NCI-H345 (cell line): ENCODE data around the gene PRRC2A.
"Not testable (repeated sequence)": the region's sequence is repeated elsewhere in the genome, so short reads cannot be mapped to it uniquely, and the experiment has no call there.

ENCODE experiments used
- DNase-seq: peaks from one replicate; lab custom pipeline; 2025; lab: John Stamatoyannopoulos, UW

The PRRC2A gene

GRCh38 chr6:31586008-31586407 lies 34.5 kb upstream of the PRRC2A start, which contains the start of gene LST1:
Gene LST1, plus strand, starts transcription at chr6:31586277. Its CDS starts 1,023 bp downstream, at chr6:31587300.
- no peak for DNase-seq

- DNase-seq: no peak
Measured at GRCh38 chr6:31586599-31587281, 33.8 kb upstream of the PRRC2A start.

DNA sequence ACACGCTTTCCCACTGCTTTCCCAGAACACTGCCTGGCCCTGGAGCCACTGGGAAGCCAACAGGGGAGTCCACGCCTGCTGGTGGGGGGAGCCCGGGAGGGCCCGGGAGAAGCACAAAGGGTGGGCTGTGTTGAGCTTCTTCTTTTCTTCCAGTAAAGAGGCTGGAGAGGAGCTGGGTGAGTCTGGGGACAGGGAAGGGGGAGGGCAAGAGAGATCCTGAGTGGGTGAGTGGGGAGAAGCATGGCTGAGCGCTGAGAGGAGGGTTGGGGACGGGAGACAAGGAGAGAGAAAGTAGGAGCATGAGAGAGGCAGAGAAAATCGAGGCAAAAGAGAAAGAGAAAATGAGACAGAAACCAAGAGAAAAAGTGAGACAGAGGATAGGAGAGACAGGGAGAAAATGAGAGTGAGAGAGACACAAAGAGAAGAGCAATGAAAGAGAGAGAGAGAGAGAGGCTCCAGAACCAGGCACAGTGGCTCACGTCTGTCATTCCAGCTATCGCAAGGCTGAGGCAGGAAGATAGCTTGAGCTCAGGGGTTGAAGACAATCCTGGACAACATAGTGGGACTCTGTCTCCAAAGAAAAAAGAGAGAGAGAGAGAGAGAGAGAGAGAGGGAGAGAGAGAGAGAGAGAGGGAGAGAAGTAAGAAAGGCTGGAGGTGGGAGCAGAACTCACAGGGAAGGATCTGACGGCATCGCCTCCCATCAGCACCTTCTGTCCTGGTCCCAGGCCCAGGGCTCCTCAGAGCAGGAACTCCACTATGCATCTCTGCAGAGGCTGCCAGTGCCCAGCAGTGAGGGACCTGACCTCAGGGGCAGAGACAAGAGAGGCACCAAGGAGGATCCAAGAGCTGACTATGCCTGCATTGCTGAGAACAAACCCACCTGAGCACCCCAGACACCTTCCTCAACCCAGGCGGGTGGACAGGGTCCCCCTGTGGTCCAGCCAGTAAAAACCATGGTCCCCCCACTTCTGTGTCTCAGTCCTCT lies 32.4 kb upstream of the PRRC2A start:
- no peak for DNase-seq

DNA sequence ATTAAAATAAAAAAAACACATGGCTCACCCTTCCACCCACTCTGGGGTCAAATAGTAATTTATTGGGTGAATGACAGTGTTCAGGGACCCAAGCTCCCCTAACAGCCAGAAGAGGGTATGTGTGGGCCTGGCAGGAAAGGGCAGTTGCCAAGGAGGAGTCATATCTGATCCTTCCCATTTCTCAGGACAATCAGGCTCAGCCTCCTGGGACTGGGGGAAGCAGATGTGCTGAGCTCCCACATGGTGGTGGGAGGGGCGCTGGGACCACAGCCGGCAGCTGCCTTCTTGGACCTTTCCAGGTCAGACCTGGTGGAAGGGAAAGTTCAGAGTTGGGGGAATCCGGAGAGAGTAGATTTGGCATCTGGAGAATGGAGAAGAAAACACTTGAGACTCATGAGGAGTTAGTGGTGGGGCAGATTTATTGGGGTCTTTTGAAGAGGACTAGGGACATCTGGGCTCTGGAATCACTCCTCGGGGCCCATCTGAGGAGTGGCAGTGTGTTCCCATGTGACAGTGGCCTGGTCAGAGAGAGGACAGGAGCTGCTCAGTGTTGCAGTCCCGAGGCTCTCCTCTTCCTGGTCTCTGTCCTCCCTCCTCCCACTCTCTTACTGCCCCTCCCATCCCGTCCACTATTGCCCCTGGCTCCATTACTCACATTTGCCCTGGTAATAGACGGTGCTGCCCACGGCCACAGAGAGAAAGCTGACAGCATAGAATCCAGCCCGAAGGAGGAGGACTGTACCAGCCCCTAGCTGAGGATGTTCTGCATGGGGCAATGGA lies 31.5 kb upstream of the PRRC2A start:
- no peak for DNase-seq

DNA sequence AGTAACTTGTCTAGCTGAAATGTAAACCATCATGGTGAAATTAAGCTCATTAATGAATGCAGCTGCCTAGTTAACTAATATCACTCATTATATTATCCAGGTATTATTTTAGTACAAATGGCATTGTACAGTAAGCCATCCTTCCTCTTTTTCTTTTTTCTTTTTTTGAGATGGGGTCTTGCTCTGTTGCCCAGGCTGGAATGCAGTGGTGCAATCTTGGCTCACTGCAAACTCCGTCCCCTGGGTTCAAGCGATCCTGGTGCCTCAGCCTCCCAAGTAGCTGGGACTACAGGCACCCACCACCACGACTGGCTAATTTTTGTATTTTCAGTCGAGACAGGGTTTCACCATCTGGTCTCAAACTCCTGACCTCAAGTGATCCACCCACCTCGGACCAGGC lies 29.8 kb upstream of the PRRC2A start:
- not testable (repeated sequence) for DNase-seq

- no peak for DNase-seq
Measured at GRCh38 chr6:31592396-31592771, 28.1 kb upstream of the PRRC2A start.

- peak; percentile 6 for DNase-seq
Measured at GRCh38 chr6:31597006-31597405, 23.5 kb upstream of the PRRC2A start.

- DNase-seq: no peak
Measured at GRCh38 chr6:31607317-31607716, 13.2 kb upstream of the PRRC2A start.

DNA sequence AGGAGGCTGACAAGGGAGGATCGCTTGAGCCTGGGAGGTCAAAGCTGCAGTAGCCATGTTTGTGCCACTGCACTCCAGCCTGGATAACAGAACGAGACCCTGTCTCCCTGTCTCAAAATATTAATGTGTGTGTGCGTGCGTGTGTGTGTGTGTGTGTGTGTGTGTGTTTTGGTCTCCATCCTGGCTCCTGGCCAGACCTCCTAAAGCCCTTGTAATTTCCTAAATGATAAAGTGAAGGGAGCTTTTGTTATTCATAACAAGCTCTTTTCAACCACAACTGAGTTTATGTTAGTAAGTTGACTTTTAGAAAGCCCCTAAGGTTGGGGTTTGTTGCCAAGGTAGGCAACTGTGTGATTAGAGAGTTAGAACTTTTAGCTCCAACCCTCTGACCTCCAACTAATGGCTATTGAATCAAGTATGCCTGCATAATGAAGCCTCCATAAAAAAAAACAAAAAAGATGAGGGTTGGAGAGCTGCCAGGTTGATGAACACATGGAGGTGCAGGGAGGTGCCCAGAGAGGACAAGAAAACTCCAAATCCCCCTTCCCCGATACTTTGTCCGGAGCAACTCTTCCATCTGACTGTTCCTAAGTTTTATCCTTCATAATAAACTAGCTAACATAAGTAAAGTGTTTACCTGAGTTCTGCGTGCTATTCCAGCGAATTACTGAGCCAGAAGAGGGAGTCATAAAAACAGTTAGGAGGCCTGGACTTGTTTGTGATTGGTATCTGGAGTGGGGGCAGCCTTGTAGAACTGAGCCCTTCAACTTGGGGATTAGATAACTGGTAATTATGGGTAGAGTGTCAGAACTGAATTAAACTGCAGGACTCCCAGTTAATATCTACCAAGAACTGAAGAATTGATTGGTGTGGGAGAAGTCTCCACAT lies 10.8 kb upstream of the PRRC2A start:
- peak; percentile 10 for DNase-seq

DNA sequence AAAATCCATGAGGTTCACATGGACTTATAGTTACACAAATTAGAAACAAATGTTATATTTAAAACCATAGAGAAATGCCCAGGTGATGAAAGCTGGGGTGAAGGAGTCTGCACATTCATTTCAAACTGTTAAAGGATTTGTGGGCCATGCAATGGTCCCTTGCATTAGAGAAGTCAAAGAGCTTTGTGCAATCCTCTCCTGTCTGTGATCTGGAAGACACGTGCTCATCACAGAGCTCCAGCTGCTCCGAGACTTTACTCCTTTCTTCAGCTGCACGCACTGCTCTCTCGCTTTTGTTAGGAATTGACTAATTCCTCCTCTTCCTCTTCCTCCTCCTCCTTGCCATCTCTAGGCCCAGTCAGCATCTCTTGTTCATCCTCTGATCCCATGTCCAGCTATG lies 9.5 kb upstream of the PRRC2A start:
- no peak for DNase-seq

DNA sequence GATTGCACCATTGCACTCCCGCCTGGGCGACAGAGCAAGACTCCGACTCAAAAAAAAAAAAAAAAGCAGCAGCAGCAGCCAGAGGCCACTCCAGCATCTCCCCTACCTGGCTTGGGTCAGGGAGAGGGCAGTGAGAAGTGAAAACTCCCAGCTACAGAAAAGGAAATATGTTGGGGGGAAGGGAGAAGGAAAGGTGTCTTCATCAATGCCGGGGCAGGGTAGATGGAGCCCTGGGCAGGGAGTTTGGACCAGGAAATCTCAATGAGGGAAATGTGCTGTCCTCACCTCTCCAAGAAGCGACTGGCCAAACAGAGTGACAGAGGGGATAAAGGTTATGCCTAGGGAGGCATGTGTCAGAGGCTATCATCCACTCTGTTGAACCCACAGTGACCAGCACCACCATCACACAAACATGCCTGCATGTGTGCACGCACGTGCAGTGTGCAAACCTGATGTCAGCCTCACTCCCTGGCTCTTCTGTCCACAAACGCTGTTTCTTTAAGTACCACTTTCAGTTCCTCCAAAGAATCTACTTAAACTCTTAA lies 6.4 kb upstream of the PRRC2A start:
- DNase-seq: no peak

- DNase-seq: no peak
Measured at GRCh38 chr6:31614684-31615578, 5.6 kb upstream of the PRRC2A start, which contains the start of gene AIF1. Gene AIF1, plus strand, starts transcription at chr6:31615234. Its CDS starts 96 bp downstream, at chr6:31615330.

DNA sequence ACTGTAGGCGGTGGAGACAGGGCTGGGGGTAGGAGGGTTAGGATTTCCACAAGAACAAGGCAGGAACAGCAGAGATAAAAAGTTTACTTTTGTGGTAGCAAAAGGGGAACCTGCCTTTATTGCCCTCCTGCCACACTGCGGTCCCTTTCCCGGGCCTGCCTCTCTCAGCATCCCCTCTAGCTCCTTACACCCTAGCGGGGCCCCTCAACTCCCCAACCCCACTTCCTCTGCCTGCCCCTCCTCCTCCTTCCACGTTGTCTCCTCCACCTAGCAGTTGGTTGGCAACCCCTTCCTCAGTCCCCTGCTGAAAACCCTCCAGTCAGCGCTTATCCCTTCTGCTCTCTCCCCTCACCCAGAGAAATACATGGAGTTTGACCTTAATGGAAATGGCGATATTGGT lies 4.8 kb upstream of the PRRC2A start:
- no peak for DNase-seq

GRCh38 chr6:31617010-31617409 lies 3.5 kb upstream of the PRRC2A start:
- DNase-seq: no peak

GRCh38 chr6:31619805-31620585 lies 520 bp upstream of the PRRC2A start:
- DNase-seq: peak; percentile 99

DNA sequence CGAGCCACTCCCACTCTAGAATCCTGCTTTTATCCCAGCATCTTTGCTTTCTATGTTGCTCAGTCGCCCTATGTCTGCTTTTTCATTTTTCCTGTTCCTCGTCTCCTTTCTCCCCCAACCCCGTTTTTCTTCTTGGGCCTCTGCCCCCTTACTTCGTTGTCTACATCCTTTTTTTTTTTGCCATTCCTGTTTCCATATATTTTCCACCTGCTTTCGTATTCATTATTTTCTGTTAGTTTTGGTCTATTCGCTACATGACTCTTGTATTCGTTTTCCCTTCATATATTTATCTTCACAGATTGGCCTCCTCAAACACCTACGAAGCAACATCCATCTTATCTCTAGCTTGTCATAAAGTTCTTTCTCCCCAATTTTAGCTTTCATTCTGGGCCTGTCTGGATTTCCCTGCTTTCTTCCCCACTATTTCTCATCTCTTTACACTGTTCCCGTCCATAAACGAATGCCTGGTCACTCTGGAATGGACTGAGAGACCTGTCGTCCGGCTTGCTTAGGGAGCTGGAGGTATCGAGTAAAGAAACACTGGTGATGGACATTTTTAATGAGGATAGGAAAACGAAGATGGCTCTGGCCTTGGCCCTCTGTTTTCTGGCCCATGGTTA lies 915 bp downstream of the PRRC2A start:
- DNase-seq: no peak

DNA sequence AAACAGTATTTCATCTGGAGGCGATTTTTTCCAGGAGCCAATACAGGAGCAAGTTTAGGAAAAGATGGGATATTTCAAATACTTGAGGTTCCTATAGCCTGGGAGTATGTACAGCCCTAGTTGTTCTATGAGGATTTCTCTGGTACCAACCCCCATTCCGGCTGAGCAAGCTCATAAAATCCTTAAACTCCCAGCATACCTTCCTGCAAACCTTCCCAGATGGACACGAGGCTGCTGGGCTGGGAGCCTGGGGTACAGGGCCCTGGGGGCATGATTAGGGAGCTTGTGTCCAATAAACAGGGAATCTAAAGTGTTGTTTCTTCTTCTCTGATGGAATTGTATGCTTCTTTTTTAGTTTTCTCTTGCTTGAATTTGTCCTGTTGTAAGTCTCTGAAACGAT lies 1.5 kb downstream of the PRRC2A start:
- DNase-seq: no peak

DNA sequence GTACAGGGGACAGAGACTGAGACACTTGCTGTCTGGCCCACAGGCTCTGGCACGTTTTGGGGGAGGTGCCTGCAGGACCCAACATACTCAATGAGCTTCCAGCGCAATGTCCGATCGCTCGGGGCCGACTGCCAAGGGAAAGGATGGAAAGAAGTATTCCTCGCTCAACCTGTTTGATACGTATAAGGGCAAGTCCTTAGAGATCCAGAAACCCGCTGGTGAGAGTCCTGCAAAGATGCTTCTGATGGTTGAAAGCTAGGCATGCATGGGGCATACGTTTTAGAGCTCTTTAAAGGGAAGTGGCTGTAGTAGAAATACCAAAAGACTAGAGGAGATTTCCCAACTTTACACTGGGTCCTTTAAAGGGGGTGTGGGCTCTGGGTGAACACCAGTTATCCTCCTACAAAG lies 2.2 kb downstream of the PRRC2A start:
- DNase-seq: no peak

DNA sequence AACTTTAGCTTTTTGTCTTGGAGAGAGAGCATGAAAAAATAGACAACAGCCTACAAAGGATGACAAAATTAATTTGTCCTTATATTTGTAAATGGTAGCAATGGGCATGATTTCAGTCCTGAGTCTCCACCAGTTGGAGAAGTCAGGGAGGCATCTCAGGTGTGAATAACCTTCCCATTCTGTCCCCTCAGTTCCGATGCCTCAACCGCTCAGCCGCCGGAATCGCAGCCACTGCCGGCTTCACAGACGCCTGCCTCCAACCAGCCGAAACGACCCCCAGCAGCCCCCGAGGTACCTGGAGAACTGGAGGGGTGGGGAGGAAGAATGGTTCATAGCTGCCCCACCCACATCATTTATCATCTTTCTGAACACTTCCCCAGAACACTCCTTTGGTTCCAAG lies 3.6 kb downstream of the PRRC2A start:
- DNase-seq: no peak
